ENCODE data around the gene TPST2. TPM values are rescaled to one million over a fixed set of nuclear protein-coding genes. Genes with fewer than 3 reads are reported as not detected.
"Not testable (repeated sequence)": the region's sequence is repeated elsewhere in the genome, so short reads cannot be mapped to it uniquely, and the experiment has no call there.

Gene TPST2
- total RNA-seq, 1 experiment from 2014 or later: 17.3 TPM

- DNase-seq (ENCODE audit: low read depth): no peak
- in situ Hi-C loops (cut with HindIII; ENCODE audit: low pct_unique_long_range_greater_than_20kb, low sequenced_read_pairs): no loop called here
These were observed 43.6 kb downstream of the TPST2 start for GRCh38 chr22:26546282-26546681.

GRCh38 chr22:26545827-26546226 is 44.1 kb downstream of the TPST2 start:
- in situ Hi-C loops (cut with HindIII; ENCODE audit: low pct_unique_long_range_greater_than_20kb, low sequenced_read_pairs): no loop called here
- no peak for DNase-seq (ENCODE audit: low read depth)

- DNase-seq (ENCODE audit: low read depth): no peak
- in situ Hi-C loops (cut with HindIII; ENCODE audit: low pct_unique_long_range_greater_than_20kb, low sequenced_read_pairs): no loop called here
These were observed 44.5 kb downstream of the TPST2 start for GRCh38 chr22:26545385-26545784.

- DNase-seq (ENCODE audit: low read depth): no peak
- in situ Hi-C loops (cut with HindIII; ENCODE audit: low pct_unique_long_range_greater_than_20kb, low sequenced_read_pairs): no loop called here
These were observed 45.4 kb downstream of the TPST2 start for GRCh38 chr22:26544489-26544888.

GRCh38 chr22:26542831-26543230 is 47.1 kb downstream of the TPST2 start:
- in situ Hi-C loops (cut with HindIII; ENCODE audit: low pct_unique_long_range_greater_than_20kb, low sequenced_read_pairs): no loop called here
- no peak for DNase-seq (ENCODE audit: low read depth)

- in situ Hi-C loops (cut with HindIII; ENCODE audit: low pct_unique_long_range_greater_than_20kb, low sequenced_read_pairs): no loop called here
- DNase-seq (ENCODE audit: low read depth): no peak
These were observed 48.6 kb downstream of the TPST2 start for GRCh38 chr22:26541167-26541819.

- in situ Hi-C loops (cut with HindIII; ENCODE audit: low pct_unique_long_range_greater_than_20kb, low sequenced_read_pairs): no loop called here
- no peak for DNase-seq (ENCODE audit: low read depth)
These were observed 49.8 kb downstream of the TPST2 start for GRCh38 chr22:26540119-26540518.

- in situ Hi-C loops (cut with HindIII; ENCODE audit: low pct_unique_long_range_greater_than_20kb, low sequenced_read_pairs): no loop called here
- no peak for DNase-seq (ENCODE audit: low read depth)
These were observed 53.2 kb downstream of the TPST2 start for GRCh38 chr22:26536762-26537134.

- DNase-seq (ENCODE audit: low read depth): no peak
- in situ Hi-C loops (cut with HindIII; ENCODE audit: low pct_unique_long_range_greater_than_20kb, low sequenced_read_pairs): no loop called here
These were observed 53.7 kb downstream of the TPST2 start for GRCh38 chr22:26536056-26536761.

GRCh38 chr22:26535603-26535908 is 54.4 kb downstream of the TPST2 start:
- in situ Hi-C loops (cut with HindIII; ENCODE audit: low pct_unique_long_range_greater_than_20kb, low sequenced_read_pairs): no loop called here
- no peak for DNase-seq (ENCODE audit: low read depth)

- DNase-seq (ENCODE audit: low read depth): no peak
- in situ Hi-C loops (cut with HindIII; ENCODE audit: low pct_unique_long_range_greater_than_20kb, low sequenced_read_pairs): no loop called here
These were observed 54.9 kb downstream of the TPST2 start for GRCh38 chr22:26534874-26535602.

- in situ Hi-C loops (cut with HindIII; ENCODE audit: low pct_unique_long_range_greater_than_20kb, low sequenced_read_pairs): no loop called here
- DNase-seq (ENCODE audit: low read depth): no peak
These were observed 55.6 kb downstream of the TPST2 start for GRCh38 chr22:26534171-26534855.

GRCh38 chr22:26529345-26529744 is 60.6 kb downstream of the TPST2 start:
- DNase-seq (ENCODE audit: low read depth): no peak

GRCh38 chr22:26528518-26528917 is 61.4 kb downstream of the TPST2 start:
- in situ Hi-C loops (cut with HindIII; ENCODE audit: low pct_unique_long_range_greater_than_20kb, low sequenced_read_pairs); DNase-seq (ENCODE audit: low read depth): not testable (repeated sequence)

More at GRCh38 chr22:26529345-26529744, 60.6 kb downstream of the TPST2 start:
- in situ Hi-C loops (cut with HindIII; ENCODE audit: low pct_unique_long_range_greater_than_20kb, low sequenced_read_pairs): no loop called here

GRCh38 chr22:26527574-26528465 is 62.1 kb downstream of the TPST2 start:
- in situ Hi-C loops (cut with HindIII; ENCODE audit: low pct_unique_long_range_greater_than_20kb, low sequenced_read_pairs): no loop called here
- DNase-seq (ENCODE audit: low read depth): no peak

- DNase-seq (ENCODE audit: low read depth): no peak
- in situ Hi-C loops (cut with HindIII; ENCODE audit: low pct_unique_long_range_greater_than_20kb, low sequenced_read_pairs): no loop called here
These were observed 62.8 kb downstream of the TPST2 start for GRCh38 chr22:26527167-26527566.

GRCh38 chr22:26525946-26526564 is 63.9 kb downstream of the TPST2 start:
- no peak for DNase-seq (ENCODE audit: low read depth)
- in situ Hi-C loops (cut with HindIII; ENCODE audit: low pct_unique_long_range_greater_than_20kb, low sequenced_read_pairs): no loop called here

- no peak for DNase-seq (ENCODE audit: low read depth)
- in situ Hi-C loops (cut with HindIII; ENCODE audit: low pct_unique_long_range_greater_than_20kb, low sequenced_read_pairs): no loop called here
These were observed 65.1 kb downstream of the TPST2 start for GRCh38 chr22:26524870-26525269.

All from Caki2 (cell line).